Muscle of leg (tissue), 11 donors: ENCODE results near the gene PLA2G15. TPM values are rescaled to one million over a fixed set of nuclear protein-coding genes. Genes with fewer than 3 reads are reported as not detected.
"Not testable (repeated sequence)": the region's sequence is repeated elsewhere in the genome, so short reads cannot be mapped to it uniquely, and the experiment has no call there.

Experiments
- DNase-seq: peaks from one replicate; pipeline ENCODE4 v3.0.0; 2013
- H3K27ac ChIP-seq: one replicate; pipeline ENCODE4 v1.5.1; 2013; ENCODE audit warnings: mild to moderate bottlenecking, low read length, control low read depth
- H3K27me3 ChIP-seq: one replicate; pipeline ENCODE4 v1.6.1; 2013; ENCODE audit warnings: low read length; ENCODE audit not compliant: control insufficient read depth, insufficient read depth
- H3K36me3 ChIP-seq: one replicate; pipeline ENCODE4 v1.6.1; 2013; ENCODE audit warnings: low read length; ENCODE audit not compliant: control insufficient read depth, insufficient read depth
- H3K4me1 ChIP-seq: one replicate; pipeline ENCODE4 v1.6.1; 2013; ENCODE audit warnings: low read length; ENCODE audit not compliant: control insufficient read depth, insufficient read depth
- H3K4me3 ChIP-seq: one replicate; pipeline ENCODE4 v1.5.1; 2013; ENCODE audit warnings: low read length, control low read depth
- H3K9me3 ChIP-seq: replicated peaks from 2 replicates; pipeline ENCODE4 v1.6.1; 2013; ENCODE audit warnings: low read depth, low read length; ENCODE audit not compliant: control insufficient read depth
- WGBS: methylation state at CpG from one replicate; pipeline ENCODE4 v1.1.5; 2013; ENCODE audit warnings: missing lambda C conversion rate; ENCODE audit not compliant: insufficient coverage; 5-methylcytosine and 5-hydroxymethylcytosine counted together
- polyA plus RNA-seq, 8 donors: library from polyadenylated mRNA; unstranded; fragments of 120-200 nt; gene quantifications; one replicate each; pipeline versions ENCODE4 v1.2.1 to v1.2.3, GENCODE V29; 2013; ENCODE audit warnings: inconsistent platforms in 1 of 8, low replicate concordance in 1 of 8; ENCODE audit not compliant: insufficient read length in 8 of 8, insufficient read depth in 1 of 8
- total RNA-seq: library from RNA; stranded (reverse); fragments of 120-200 nt; gene quantifications from one replicate; pipeline ENCODE4 v1.2.4, GENCODE V29; 2013

Gene PLA2G15
- total and polyA plus RNA-seq, 9 donors: 20.4 to 33.1 (median 23.7) TPM

GRCh38 chr16:68286153-68287074, 41.2 kb downstream of the PLA2G15 start:
- Histone ChIP-seq H3K27me3 (no peaks in the 10 kb centered on the region), H3K36me3 (peaks cover 49% of the 10 kb centered on the region), H3K9me3 (no peaks in the 10 kb centered on the region), H3K4me3 (no peak overlapping the region), H3K4me1 (peaks cover 14% of the 10 kb centered on the region), H3K27ac (no peak overlapping the region)
- WGBS: 70% methylated on average over 7 of the region's 12 CpGs
- DNase-seq: no peak

- Histone ChIP-seq H3K4me3 (no peak overlapping the region), H3K27me3 (no peaks in the 10 kb centered on the region), H3K27ac (no peak overlapping the region), H3K36me3 (peaks cover 52% of the 10 kb centered on the region), H3K4me1 (peaks cover 14% of the 10 kb centered on the region), H3K9me3 (no peaks in the 10 kb centered on the region)
- 85% methylated on average over 11 of the region's 11 CpGs for WGBS
- no peak for DNase-seq
Measured at GRCh38 chr16:68287276-68288251, 42.4 kb downstream of the PLA2G15 start.

- peaks cover 47% of the 10 kb centered on the region for H3K36me3 ChIP-seq
- no peaks in the 10 kb centered on the region for H3K27me3 ChIP-seq
- H3K9me3 ChIP-seq: no peaks in the 10 kb centered on the region
- no peak overlapping the region for H3K27ac ChIP-seq
- H3K4me1 ChIP-seq: peaks cover 14% of the 10 kb centered on the region
- no CpG with 5 or more reads among the region's 1 CpG for WGBS
- H3K4me3 ChIP-seq: no peak overlapping the region
- no peak for DNase-seq
Measured at GRCh38 chr16:68288252-68288650, 43.1 kb downstream of the PLA2G15 start.

- H3K27ac ChIP-seq, H3K27me3 ChIP-seq, H3K4me3 ChIP-seq, H3K9me3 ChIP-seq, DNase-seq: not testable (repeated sequence)
- Histone ChIP-seq H3K36me3 (peaks cover 49% of the 10 kb centered on the region), H3K4me1 (peaks cover 11% of the 10 kb centered on the region)
- WGBS: no CpG with 5 or more reads among the region's 9 CpGs
Measured at GRCh38 chr16:68288796-68289195, 43.6 kb downstream of the PLA2G15 start.

- H3K36me3 ChIP-seq: peaks cover 52% of the 10 kb centered on the region
- no peak for DNase-seq
- H3K4me3 ChIP-seq: no peak overlapping the region
- 71% methylated on average over 1 of the region's 2 CpGs for WGBS
- H3K27me3 ChIP-seq: no peaks in the 10 kb centered on the region
- H3K27ac ChIP-seq: no peak overlapping the region
- no peaks in the 10 kb centered on the region for H3K9me3 ChIP-seq
- H3K4me1 ChIP-seq: peaks cover 11% of the 10 kb centered on the region
Measured at GRCh38 chr16:68289202-68289601, 44.0 kb downstream of the PLA2G15 start.

- no peaks in the 10 kb centered on the region for H3K27me3 ChIP-seq
- DNase-seq: no peak
- peaks cover 58% of the 10 kb centered on the region for H3K36me3 ChIP-seq
- no peaks in the 10 kb centered on the region for H3K9me3 ChIP-seq
- peaks cover 11% of the 10 kb centered on the region for H3K4me1 ChIP-seq
- H3K4me3 ChIP-seq: no peak overlapping the region
- WGBS: 71% methylated on average over 2 of the region's 4 CpGs
- peak overlapping the region; percentile 42 for H3K27ac ChIP-seq
Measured at GRCh38 chr16:68289621-68290329, 44.6 kb downstream of the PLA2G15 start.

GRCh38 chr16:68290450-68290849, 45.3 kb downstream of the PLA2G15 start:
- no peaks in the 10 kb centered on the region for H3K27me3 ChIP-seq
- peaks cover 6% of the 10 kb centered on the region for H3K4me1 ChIP-seq
- no peak for DNase-seq
- no peaks in the 10 kb centered on the region for H3K9me3 ChIP-seq
- no peak overlapping the region for H3K4me3 ChIP-seq
- H3K27ac ChIP-seq: peak overlapping the region; percentile 42
- WGBS: 63% methylated on average over 3 of the region's 6 CpGs
- peaks cover 63% of the 10 kb centered on the region for H3K36me3 ChIP-seq

GRCh38 chr16:68291227-68291626, 46.1 kb downstream of the PLA2G15 start:
- DNase-seq: no peak
- Histone ChIP-seq H3K27ac (no peak overlapping the region), H3K27me3 (no peaks in the 10 kb centered on the region), H3K9me3 (no peaks in the 10 kb centered on the region), H3K4me1 (peaks cover 4% of the 10 kb centered on the region), H3K36me3 (peaks cover 68% of the 10 kb centered on the region), H3K4me3 (no peak overlapping the region)
- 75% methylated on average over 3 of the region's 4 CpGs for WGBS

- H3K9me3 ChIP-seq: no peaks in the 10 kb centered on the region
- no peaks in the 10 kb centered on the region for H3K27me3 ChIP-seq
- H3K27ac ChIP-seq: no peak overlapping the region
- H3K36me3 ChIP-seq: peaks cover 75% of the 10 kb centered on the region
- H3K4me3 ChIP-seq: no peak overlapping the region
- no peak for DNase-seq
- WGBS: 67% methylated on average over 1 of the region's 5 CpGs
- peaks cover 4% of the 10 kb centered on the region for H3K4me1 ChIP-seq
Measured at GRCh38 chr16:68292425-68292824, 47.3 kb downstream of the PLA2G15 start.
